Glutamatergic neuron (in vitro differentiated cells): Measurements from ENCODE around the gene MBOAT7. TPM values are rescaled to one million over a fixed set of nuclear protein-coding genes. Genes with fewer than 3 reads are reported as not detected.
A peak's percentile ranks its signal among the peaks of the same experiment; 100 is the strongest.

Source experiments
- DNase-seq: peaks from one replicate; pipeline ENCODE4 v3.0.0; 2022
- H3K27ac Mint-ChIP-seq: one replicate; pipeline ENCODE4 v1.8.0; 2020; ENCODE audit warnings: mild to moderate bottlenecking, mixed read lengths, inconsistent platforms; ENCODE audit not compliant: unreplicated experiment
- H3K27me3 Mint-ChIP-seq: one replicate; pipeline ENCODE4 v1.8.0; 2020; ENCODE audit warnings: mild to moderate bottlenecking, moderate library complexity, mixed read lengths, inconsistent platforms; ENCODE audit not compliant: unreplicated experiment
- H3K36me3 Mint-ChIP-seq: one replicate; pipeline ENCODE4 v1.8.0; 2020; ENCODE audit warnings: mild to moderate bottlenecking, mixed read lengths, inconsistent platforms; ENCODE audit not compliant: unreplicated experiment
- H3K4me1 Mint-ChIP-seq: one replicate; pipeline ENCODE4 v1.8.0; 2020; ENCODE audit warnings: mild to moderate bottlenecking, low read depth, mixed read lengths, inconsistent platforms; ENCODE audit not compliant: unreplicated experiment
- H3K4me3 Mint-ChIP-seq: one replicate; pipeline ENCODE4 v1.8.0; 2020; ENCODE audit warnings: mild to moderate bottlenecking, mixed read lengths, inconsistent platforms; ENCODE audit not compliant: unreplicated experiment
- H3K9me3 Mint-ChIP-seq: one replicate; pipeline ENCODE4 v1.8.0; 2020; ENCODE audit warnings: mild to moderate bottlenecking, moderate library complexity, mixed read lengths, inconsistent platforms; ENCODE audit not compliant: unreplicated experiment
- CTCF ChIP-seq: fragments of 200-600 bp; sonication (generic); IDR thresholded peaks from one replicate; pipeline ENCODE4 v1.5.0; 2021; ENCODE audit not compliant: partially characterized antibody, unreplicated experiment
- long read RNA-seq: library from polyadenylated mRNA; unstranded; transcript quantifications from one replicate; pipeline ENCODE4 v2.0.0, GENCODE V29; 2020; ENCODE audit not compliant: unreplicated experiment
- total RNA-seq: library from RNA; stranded (reverse); fragmentation: NEBNext Ultra II Directional; extraction: Animal tissue kit (Norgen Biotek cat#: 25700); gene quantifications from one replicate; pipeline ENCODE4 v1.2.1, GENCODE V29; 2021; ENCODE audit not compliant: unreplicated experiment

The MBOAT7 gene
- 62.0 TPM for total RNA-seq
- long read RNA-seq, transcript MBOAT7-201 (8 exons, 2,529 nt): major isoform, 9 of 18 reads
- long read RNA-seq, partial matches to known transcripts: 2 of 18 reads
- long read RNA-seq, other reads (novel, unspliced or antisense): 2 of 18 reads

GRCh38 chr19:54189145-54189734, at the start of gene MBOAT7:
TSS of gene MBOAT7 (minus strand) at chr19:54189580. CDS start at chr19:54188508, 1,072 bp downstream.
- Mint-ChIP-seq H3K4me1 (peaks cover 11% of the 10 kb centered on the region), H3K27ac (peak within 1 kb of the TSS; percentile 96), H3K36me3 (no peaks in the 10 kb centered on the region), H3K9me3 (peaks cover 11% of the 10 kb centered on the region), H3K4me3 (peak within 1 kb of the TSS; percentile 97), H3K27me3 (peaks cover 15% of the 10 kb centered on the region)
- no peak for DNase-seq
- no peak for TF ChIP-seq CTCF

GRCh38 chr19:54233941-54234340, 44.6 kb upstream of the MBOAT7 start:
- H3K4me3 Mint-ChIP-seq: no peak overlapping the region
- H3K27me3 Mint-ChIP-seq: peaks cover 2% of the 10 kb centered on the region
- H3K36me3 Mint-ChIP-seq: peaks cover 8% of the 10 kb centered on the region
- TF ChIP-seq CTCF: no peak
- peaks cover 8% of the 10 kb centered on the region for H3K9me3 Mint-ChIP-seq
- no peak for DNase-seq
- no peak overlapping the region for H3K27ac Mint-ChIP-seq
- no peaks in the 10 kb centered on the region for H3K4me1 Mint-ChIP-seq

GRCh38 chr19:54231077-54231931, 41.9 kb upstream of the MBOAT7 start:
- Mint-ChIP-seq H3K27me3 (peaks cover 2% of the 10 kb centered on the region), H3K9me3 (peaks cover 12% of the 10 kb centered on the region), H3K36me3 (peaks cover 11% of the 10 kb centered on the region), H3K4me3 (peak overlapping the region; percentile 0), H3K27ac (no peak overlapping the region), H3K4me1 (no peaks in the 10 kb centered on the region)
- DNase-seq: peak; percentile 94
- peak; percentile 96 for TF ChIP-seq CTCF

- H3K27ac Mint-ChIP-seq: no peak overlapping the region
- H3K27me3 Mint-ChIP-seq: peaks cover 2% of the 10 kb centered on the region
- TF ChIP-seq CTCF: no peak
- no peak for DNase-seq
- no peak overlapping the region for H3K4me3 Mint-ChIP-seq
- H3K9me3 Mint-ChIP-seq: peaks cover 12% of the 10 kb centered on the region
- H3K4me1 Mint-ChIP-seq: no peaks in the 10 kb centered on the region
- H3K36me3 Mint-ChIP-seq: peaks cover 11% of the 10 kb centered on the region
Observed at GRCh38 chr19:54230031-54230430, 40.7 kb upstream of the MBOAT7 start.
